Fibroblast of skin of scalp (primary cell): Measurements from ENCODE around the gene GAN.
"Not testable (repeated sequence)": the region's sequence is repeated elsewhere in the genome, so short reads cannot be mapped to it uniquely, and the experiment has no call there.

ENCODE experiments used
- DNase-seq: peaks from one replicate; pipeline ENCODE4 v3.0.0-alpha.2; 2013

GAN gene

GRCh38 chr16:81401035-81401950 lies 86.5 kb downstream of the GAN start:
- peak; percentile 22 for DNase-seq

- DNase-seq = no peak
Observed at GRCh38 chr16:81403208-81403600, 88.4 kb downstream of the GAN start.

- peak; percentile 69 for DNase-seq
Observed at GRCh38 chr16:81403601-81404391, 89.0 kb downstream of the GAN start.

- not testable (repeated sequence) for DNase-seq
Observed at GRCh38 chr16:81405002-81405401, 90.2 kb downstream of the GAN start.

- peak; percentile 71 for DNase-seq
Observed at GRCh38 chr16:81405702-81406113, 90.9 kb downstream of the GAN start.

GRCh38 chr16:81408409-81408950 lies 93.7 kb downstream of the GAN start:
- no peak for DNase-seq

GRCh38 chr16:81409016-81409556 lies 94.3 kb downstream of the GAN start:
- no peak for DNase-seq

- no peak for DNase-seq
Observed at GRCh38 chr16:81410643-81411293, 96.0 kb downstream of the GAN start.

- DNase-seq = no peak
Observed at GRCh38 chr16:81413245-81413990, 98.7 kb downstream of the GAN start.

- no peak for DNase-seq
Observed at GRCh38 chr16:81415751-81416150, 101.0 kb downstream of the GAN start.

- no peak for DNase-seq
Observed at GRCh38 chr16:81416749-81417148, 102.0 kb downstream of the GAN start.

GRCh38 chr16:81417210-81417609 lies 102.4 kb downstream of the GAN start:
- no peak for DNase-seq

- no peak for DNase-seq
Observed at GRCh38 chr16:81419806-81420205, 105.0 kb downstream of the GAN start.

- DNase-seq = no peak
Observed at GRCh38 chr16:81421126-81421525, 106.4 kb downstream of the GAN start.

GRCh38 chr16:81421536-81421935 lies 106.8 kb downstream of the GAN start:
- DNase-seq = no peak

- DNase-seq = not testable (repeated sequence)
Observed at GRCh38 chr16:81422153-81422552, 107.4 kb downstream of the GAN start.

- no peak for DNase-seq
Observed at GRCh38 chr16:81424771-81425170, 110.0 kb downstream of the GAN start.

- DNase-seq = no peak
Observed at GRCh38 chr16:81427219-81427618, 112.5 kb downstream of the GAN start.

- DNase-seq = peak; percentile 64
Observed at GRCh38 chr16:81429045-81429521, 114.3 kb downstream of the GAN start.

- peak; percentile 96 for DNase-seq
Observed at GRCh38 chr16:81431554-81432353, 117.0 kb downstream of the GAN start.
